IPS-NIHi7 (cell line): Measurements from ENCODE around the gene FRYL.
"Not testable (repeated sequence)": the region's sequence is repeated elsewhere in the genome, so short reads cannot be mapped to it uniquely, and the experiment has no call there.

Experiments used
- DNase-seq: peaks from one replicate; pipeline ENCODE4 v3.0.0; 2012; ENCODE audit warnings: mixed read lengths; ENCODE audit errors: extremely low spot score

The FRYL gene

DNA sequence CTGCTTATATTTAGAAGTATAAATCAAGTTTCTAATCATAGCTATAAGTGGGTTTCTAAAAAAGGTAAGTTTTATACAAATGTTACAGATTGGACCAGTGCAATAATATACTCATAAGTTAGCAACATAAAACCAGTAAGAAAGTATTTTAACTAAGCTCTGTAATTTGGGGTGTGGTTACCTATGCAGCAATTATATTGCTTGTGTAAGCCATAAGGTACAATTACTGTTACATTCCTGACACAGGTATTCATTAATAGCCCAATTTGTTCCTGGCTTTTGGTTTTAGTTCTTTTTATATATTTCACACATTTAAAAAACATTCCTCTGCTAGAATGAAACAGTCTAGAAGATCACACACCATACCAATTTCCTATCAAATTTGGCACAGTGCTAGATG is 115.1 kb downstream of the FRYL start:
- DNase-seq, result no peak

DNA sequence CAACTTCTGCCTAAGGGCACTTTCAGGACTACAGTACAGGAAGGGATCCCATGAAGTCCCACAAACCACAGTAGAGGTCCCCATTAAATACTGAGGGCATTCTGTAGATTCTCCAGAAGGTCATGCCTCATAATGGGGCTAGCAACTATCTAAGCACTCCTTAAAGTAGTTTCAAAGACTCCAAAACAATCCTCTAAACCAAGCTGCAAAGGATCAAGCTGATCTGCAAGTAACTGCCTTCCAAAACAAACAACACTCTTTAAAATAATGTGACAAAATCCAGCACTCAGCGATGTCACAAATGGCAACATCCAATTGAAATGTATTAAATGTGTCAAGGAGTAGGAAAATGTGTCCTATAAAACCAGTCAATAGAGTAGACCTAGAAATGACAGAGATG is 118.7 kb downstream of the FRYL start:
- DNase-seq, result no peak

DNA sequence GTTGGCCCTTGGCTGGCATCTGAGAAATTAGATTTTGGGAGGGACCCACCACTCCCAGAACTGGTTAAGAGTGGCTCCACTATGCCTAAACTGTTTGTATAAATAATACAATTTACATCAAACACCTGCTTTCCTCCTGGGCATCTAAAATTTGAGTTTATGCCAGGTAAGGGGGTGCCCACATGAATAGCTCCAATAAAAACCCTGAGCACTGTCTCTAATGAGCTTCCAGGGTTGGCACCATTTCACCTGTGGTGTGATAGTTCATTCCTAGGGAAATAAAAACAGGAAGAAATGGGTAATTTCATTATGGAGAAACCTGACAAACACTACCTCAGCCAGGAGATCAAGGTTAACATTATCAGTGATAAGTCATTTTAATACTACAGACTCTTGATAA is 119.7 kb downstream of the FRYL start:
- no peak for DNase-seq

DNA sequence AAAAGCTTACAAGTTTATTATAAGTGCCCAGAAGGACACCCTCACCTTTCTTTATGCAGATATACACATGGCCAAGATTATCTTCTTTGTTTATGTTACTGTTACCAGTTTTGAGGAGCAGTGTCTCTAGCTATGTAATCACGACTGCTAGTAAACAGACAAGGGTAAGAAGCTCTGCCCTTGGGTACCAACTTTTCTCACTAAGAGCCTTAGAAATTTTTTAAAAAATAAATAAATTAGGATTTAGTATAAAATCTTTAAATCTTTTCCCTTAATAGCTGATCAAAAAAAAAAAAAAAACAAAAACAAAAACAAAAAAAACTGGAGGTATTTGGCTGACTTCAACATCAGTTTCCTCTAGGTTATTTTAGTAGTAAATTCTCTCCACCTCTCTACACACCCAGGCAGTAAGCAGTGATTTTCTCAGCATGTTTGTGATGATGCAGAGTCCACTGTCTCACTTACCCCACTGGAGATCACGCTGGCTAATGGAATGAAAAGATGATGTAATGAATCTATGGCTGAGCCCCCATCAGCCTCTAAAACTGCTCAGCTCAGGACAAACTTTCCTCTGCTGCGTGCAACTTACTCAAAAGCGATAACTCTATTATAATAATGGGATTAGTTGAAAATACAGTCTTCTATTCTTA is 125.9 kb downstream of the FRYL start:
- no peak for DNase-seq

DNA sequence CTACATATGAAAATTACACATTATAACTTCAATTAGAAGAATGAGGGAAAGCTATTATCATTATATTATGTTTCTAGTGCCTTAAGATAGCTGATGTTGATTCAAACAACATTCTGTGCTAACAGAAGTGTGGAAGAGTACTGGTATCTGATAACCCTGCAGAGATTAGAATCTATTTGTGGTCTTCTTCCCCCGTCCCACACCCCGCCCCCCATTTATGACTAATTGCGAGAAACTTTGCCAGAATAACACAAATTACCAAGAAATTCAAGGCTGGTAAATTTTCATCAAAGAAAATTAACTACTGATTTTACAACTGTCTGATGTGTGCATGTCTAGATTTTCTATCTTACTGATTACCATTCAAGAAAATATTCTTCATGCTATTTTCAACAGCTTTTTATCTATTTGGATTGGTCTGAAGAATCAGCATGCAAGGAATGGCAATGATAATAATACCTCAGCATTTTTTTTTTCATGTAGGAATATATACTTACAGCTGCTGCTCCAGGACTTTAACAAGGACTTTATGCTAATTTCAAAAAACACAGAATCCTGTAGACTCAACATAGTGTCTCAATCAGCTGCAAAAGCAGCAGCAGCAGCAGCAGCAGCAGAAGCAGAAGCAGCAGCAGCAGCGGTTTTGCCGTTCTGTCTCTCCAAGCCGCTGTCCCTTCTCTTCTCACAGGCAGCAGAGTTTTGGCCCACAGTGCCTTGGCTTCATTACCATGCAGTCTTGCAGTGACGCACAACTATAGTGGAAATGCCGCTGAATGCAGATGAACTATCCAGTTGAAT is 126.7 kb downstream of the FRYL start:
- no peak for DNase-seq

DNA sequence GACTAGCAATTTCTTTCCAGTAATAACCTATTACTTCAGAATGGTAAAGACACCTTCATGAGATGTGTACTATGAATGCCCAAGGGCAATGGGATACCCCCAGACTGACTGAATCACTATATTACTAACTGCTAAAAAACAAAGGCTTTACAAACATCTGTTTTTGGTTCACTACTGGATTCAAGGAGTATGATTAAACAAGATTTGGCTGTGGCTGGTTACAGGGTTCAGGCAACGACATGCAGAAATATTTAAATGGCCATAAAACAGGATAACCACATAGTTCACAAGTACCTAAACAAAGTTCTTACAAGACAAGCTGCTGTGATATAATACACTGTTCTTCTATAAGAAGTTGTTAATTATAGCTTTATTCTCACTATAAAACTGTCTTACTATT is 128.2 kb downstream of the FRYL start:
- no peak for DNase-seq

DNA sequence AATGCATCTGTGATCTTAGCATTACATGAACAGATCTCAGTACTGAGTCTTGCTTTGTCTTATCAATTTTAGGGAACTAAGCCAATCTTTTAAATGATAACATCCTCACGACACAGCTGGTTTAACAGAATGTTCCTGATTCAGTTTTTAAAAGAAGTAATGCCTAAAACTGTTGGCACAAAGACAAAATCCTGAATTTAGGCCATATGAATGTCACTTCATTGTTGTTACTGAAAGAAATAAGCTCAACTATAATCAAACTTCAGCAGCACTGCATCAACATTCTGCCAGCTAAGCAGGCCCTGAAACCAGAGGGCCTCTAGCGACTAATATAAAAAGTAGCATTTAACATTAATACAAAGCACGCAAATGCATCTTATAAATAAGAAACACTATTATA is 130.6 kb downstream of the FRYL start:
- DNase-seq, result no peak

DNA sequence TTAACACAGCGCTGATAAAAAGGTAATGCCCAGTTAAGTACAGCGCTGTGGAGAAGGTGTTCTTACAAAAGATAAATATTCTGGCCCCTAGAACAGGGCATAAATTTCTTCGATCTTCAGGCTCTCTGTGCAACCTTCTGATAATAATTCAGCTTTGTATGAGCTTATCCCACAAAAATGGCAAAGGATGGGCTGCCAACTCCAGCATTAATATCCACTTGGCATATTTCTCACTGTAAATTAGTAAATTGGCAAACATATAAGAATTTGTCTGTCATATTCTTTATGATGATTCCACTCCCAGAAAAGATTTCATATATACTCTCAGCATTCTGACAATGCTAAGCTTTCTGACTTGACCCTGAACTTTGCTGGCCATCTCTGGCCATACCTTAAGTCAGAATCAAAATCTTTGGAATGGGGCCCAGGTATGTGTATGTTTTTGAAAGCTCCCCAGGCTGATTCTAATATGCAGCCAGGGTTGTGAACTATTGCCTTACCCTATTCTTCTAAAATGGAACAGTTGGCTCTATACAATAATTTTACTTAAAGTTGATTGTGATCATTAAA is 134.8 kb downstream of the FRYL start:
- DNase-seq, result no peak

DNA sequence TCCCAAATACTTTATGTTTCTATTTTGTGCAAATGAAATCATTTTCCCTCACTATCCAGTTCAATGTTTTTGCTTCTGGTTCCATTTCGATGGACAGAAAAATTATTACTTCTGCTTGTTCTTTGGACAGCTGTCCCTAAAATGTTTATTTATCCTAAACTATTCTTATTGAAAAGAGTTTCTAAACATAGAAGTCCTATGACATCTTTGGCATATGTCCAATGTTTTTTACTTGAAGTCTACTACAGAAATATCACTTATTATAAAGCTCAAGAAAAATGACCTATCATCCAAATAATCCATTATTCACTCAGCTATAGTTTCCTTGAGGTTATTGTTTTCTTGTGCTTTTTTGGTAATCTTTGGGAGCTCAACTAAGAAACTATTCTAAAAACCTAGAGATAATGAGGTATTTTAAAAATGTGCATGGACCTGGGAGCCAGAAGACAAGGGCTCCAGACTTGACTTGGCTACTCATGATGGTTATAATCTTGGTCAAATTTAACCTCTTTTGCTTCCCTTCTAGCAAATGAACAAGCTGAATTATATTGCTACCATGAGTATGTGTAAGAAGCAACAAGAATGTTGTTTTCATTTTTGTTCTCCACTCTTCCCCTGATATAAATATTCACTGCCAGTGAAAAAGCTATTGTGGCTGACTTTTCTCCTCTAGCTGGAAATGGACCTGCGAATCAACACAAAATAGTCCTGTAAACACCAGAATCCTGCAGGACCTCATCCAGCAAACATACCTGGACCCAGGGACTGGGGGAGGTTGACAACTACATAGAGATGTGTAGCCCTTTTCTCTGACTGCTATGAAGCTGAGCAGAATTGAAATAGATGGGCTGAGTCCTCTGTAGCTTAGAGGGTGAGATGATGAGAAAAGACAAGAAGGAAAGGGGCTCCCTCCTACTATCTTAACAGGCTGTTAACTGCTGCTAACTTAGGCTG is 137.4 kb downstream of the FRYL start:
- no peak for DNase-seq

DNA sequence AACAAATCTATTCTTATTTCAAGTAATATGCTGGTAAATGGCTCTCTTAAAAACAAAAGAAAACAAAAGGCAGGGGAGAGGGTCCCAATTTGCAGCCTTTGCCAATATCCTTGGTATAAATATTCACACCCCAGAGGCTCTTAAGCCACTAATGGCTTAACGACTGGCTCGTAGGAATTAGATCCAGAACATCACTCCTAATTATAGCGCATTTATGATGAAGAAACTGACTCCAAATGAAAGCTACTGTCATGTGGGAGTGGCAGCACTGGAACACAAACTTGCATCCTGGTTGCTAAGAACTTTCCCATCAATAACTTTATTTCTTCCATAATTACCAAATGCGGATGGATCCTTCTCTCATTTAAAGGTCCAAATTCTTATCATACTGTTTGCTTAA is 138.7 kb downstream of the FRYL start:
- no peak for DNase-seq

DNA sequence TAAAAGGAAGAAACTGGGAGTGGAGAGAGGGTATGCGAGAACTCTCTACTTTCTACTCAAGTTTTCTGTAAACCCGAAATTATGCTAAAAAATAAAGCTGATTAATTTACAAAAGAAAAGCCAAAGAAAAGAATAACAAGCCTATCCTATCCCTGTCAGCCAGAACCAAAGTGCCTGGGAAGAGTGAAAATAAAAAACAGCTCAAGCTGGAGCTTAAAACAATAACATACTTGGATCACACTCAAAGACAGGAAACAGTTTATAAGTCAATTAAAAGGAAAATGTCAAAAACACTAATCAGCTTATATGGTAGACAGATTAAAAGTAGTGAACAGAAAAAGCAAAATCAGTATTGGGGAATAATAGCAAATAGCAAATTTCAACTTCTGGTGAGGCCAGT is 139.4 kb downstream of the FRYL start:
- DNase-seq, result no peak

DNA sequence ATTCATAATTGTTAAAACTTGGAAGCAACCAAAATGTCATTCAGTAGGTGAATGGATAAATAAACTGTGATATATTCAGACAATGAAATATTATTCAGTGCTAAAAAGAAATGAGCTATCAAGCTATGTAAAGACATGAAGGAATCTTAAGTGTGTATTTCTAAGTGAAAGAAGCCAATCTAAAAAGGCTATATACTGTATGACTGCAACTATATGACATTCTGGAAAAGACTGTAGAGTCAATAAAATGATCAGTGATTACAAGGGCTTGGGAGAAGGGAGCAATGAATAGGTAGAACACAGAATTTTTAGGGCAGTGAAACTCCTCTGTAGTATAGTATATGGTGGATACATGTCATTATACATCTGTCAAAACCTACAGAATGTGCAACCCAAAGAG is 139.9 kb downstream of the FRYL start:
- DNase-seq, result no peak

DNA sequence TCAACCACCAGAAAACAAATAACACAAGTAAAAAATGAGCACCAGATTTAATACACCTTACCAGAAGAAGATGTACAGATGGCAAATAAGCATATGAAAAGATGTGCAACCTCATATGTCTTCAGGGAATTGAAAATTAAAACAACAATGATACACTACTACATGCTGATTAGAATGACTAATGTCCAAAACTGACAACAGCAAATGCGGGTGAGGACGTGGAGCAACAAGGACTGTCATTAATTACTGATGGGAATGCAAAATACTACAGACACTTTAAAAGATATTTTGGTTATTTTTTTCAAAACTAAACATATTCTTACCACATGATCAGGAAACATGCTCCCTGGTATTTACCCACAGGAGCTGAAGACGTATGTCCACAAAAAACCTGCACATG is 140.3 kb downstream of the FRYL start:
- no peak for DNase-seq

DNA sequence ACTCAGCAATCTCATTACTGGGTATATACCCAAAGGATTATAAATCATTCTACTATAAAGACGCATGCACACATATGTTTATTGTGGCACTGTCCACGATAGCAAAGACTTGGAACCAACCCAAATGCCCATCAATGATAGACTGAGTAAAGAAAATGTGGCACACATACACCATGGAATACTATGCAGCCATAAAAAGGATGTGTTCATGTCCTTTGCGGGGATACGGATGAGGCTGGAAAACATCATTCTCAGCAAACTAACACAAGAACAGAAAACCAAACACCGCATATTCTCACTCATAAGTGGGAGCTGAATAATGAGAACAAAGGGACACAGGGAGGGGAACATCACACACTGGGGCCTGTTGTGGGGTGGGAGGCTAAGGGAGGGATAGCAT is 141.5 kb downstream of the FRYL start:
- not testable (repeated sequence) for DNase-seq

DNA sequence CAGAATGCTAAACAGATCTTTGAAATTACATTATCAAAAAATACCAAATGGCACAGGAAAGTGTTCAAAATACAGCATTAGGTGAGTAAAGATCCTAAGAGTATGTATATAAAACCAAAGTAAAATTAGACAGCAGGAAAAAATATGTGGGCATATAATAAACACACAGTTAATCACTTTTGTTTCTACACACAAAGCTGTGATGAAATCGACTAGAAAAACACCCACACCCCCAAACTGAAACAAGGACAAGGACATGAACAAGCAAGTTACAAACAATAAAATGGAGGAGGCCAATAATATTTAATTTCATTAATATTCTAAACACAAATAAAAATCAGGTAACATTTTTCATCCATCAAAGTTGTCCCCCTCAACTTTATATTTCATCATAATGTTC is 143.2 kb downstream of the FRYL start:
- DNase-seq, result no peak

DNA sequence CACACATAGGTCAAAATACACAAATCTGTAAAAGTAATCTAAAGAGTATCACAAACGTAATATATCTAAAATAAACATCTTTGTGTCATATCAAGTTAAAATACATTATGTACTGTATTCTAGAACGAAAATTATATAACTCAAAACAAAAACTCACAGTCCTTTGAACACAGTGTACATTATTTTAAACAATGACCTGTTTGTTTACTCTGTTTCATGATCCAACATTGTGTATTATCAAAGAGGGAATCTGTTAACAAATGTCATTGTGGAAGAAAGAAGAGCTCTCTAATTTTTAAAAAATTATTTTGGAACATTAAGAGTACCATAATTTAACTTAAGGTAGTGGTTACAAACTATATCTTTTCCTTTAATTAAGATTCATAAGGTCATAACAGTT is 144.1 kb downstream of the FRYL start:
- no peak for DNase-seq

DNA sequence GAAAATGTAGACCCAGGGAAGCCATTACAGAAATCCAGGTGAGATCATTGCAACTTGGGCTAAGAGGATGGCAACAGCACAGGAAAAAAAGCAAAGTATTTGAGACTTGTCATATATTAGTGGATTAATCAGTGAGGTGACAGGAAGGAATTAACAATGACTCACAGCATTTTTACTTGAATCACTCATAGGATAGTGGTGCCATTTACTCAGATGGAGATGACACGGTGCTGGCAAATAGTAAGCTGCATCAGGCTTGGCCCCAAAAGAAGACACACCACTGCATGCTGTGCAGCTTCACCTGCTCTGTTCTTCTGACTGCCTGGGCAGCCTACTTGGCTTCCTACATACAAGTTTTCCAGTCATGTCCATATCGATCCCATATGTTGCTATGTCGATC is 144.8 kb downstream of the FRYL start:
- no peak for DNase-seq

DNA sequence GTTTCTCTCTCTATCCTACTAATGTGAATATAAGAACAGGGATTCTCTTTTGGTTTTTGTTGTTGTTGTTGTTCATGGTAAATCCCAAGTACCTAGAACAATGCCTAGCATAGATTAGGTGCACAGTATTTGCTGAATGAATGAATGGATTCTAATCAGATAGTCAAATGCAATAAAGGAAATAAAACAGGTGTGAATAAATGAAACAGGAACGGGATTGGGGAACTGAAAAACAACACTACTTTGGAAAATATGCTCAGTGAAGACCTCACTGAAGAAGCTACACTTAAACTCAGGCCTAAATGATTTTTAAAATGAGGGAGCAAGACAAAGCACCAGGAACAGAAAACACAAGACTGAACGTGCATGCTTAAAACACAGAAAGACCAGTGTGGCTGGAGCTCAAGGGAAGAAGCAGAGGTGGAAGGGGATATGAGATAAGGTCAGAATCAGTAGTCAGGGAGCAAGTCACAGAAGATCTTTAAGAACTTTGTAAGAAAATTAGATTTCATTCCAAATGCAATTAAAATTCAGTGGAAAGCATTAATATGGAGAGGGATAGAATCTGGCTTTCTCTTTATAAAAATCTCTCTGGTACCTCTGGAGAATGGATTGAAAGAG is 145.3 kb downstream of the FRYL start:
- DNase-seq, result no peak

DNA sequence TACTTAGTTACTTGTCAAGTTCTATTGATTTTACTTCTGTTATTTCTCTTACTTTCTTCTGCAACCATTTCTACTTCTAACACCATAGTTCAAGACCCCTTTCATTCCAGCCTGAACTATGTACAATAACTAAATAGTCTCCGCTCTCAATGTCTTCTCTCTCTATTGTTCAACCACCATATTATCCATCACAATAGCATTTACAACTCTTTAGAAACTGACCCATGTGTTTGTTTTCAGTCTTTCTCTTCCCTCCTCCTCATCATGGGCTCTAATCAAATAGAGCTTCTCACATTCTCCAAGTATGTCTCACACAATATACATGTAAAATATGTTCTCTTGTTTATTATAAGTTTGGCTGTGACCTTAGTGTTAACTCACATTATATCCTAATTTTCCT is 146.4 kb downstream of the FRYL start:
- no peak for DNase-seq

DNA sequence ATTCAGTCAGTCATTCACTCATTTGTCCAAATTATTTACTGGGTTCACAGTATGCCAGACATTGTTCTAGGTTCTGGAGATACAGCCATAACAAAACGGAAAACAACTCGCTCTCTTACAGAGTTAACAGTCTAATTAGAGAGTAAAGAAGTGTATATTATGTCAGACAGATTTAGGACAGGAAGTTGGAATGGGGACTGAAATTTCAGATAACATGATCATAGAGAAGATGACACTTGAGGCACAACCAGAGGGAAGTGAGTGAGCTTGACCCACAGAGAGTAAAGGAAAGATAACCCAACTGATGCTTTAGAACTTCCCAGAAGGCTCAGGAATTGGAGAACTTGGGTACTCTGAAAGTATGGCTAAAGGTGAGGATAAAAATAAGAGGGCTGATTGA is 150.6 kb downstream of the FRYL start:
- no peak for DNase-seq

DNA sequence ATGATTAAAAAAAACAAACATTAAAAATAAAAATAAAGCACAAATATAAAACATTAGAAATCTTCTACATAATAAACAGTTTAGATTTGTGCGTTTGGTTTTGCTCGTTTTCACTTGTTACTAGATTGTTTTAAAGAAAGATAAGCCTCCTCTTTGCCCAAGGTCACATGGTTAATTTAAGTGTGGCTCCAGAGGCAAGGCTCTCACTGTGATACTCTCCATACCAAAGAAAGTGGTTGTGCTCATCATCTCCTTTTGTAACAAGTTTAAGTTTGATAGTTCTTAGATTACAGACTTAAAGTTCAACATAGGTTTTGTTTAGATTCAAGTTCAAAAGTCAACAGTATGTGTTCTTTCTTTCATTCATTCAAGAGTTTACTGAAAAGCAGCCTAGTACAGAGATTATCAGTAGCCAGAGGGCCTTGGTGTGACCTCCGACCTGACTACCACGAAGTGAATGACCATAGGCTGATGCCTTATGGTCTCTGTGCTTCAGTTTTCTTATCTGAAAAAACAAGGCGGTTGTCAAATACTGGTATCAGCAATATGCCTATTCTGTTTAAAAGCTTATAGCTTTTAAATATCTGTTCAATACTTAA is 156.8 kb downstream of the FRYL start:
- DNase-seq, result no peak
